Trophoblast cell (in vitro differentiated cells and primary cell): ENCODE measurements around the gene ADARB1.

Experiments
- DNase-seq, 2 donors: peaks; one replicate each; pipeline ENCODE4 v3.0.0-alpha.2; 2016
- H2AFZ ChIP-seq: 2 replicates; pipeline ENCODE4 v1.6.1; 2013; ENCODE audit warnings: low read length, moderate library complexity, mild to moderate bottlenecking; ENCODE audit not compliant: insufficient read depth, poor library complexity
- H2AK5ac ChIP-seq: 2 replicates; pipeline ENCODE4 v1.6.1; 2013; ENCODE audit warnings: mild to moderate bottlenecking, low read length
- H2BK120ac ChIP-seq: 2 replicates; pipeline ENCODE4 v1.6.1; 2013; ENCODE audit warnings: low read length, mild to moderate bottlenecking, moderate library complexity; ENCODE audit not compliant: insufficient read depth, poor library complexity
- H2BK12ac ChIP-seq: 2 replicates; pipeline ENCODE4 v1.6.1; 2013; ENCODE audit warnings: mild to moderate bottlenecking, low read length, moderate library complexity
- H2BK5ac ChIP-seq: 2 replicates; pipeline ENCODE4 v1.6.1; 2013; ENCODE audit warnings: low read length, low read depth, moderate library complexity, mild to moderate bottlenecking; ENCODE audit not compliant: poor library complexity
- H3K14ac ChIP-seq: 2 replicates; pipeline ENCODE4 v1.6.1; 2013; ENCODE audit warnings: mild to moderate bottlenecking, low read length
- H3K18ac ChIP-seq: 2 replicates; pipeline ENCODE4 v1.6.1; 2013; ENCODE audit warnings: mild to moderate bottlenecking, low read length
- H3K23ac ChIP-seq: 2 replicates; pipeline ENCODE4 v1.6.1; 2013; ENCODE audit warnings: low read length
- H3K27ac ChIP-seq: 2 replicates; pipeline ENCODE4 v1.5.1; 2013; ENCODE audit warnings: low read depth, mild to moderate bottlenecking, inconsistent platforms, low read length, moderate library complexity
- H3K27me3 ChIP-seq: 2 replicates; pipeline ENCODE4 v1.6.1; 2013; ENCODE audit warnings: inconsistent platforms, mild to moderate bottlenecking, low read length, moderate library complexity; ENCODE audit not compliant: insufficient read depth
- H3K36me3 ChIP-seq, 2 experiments: 1 replicate in 1 of 2; 2 replicates in 1 of 2; pipeline ENCODE4 v1.6.1; 2013; ENCODE audit warnings: low read length in 2 of 2, mild to moderate bottlenecking in 2 of 2, moderate library complexity in 1 of 2; ENCODE audit not compliant: insufficient read depth in 2 of 2, control insufficient read depth in 1 of 2
- H3K4ac ChIP-seq: 2 replicates; pipeline ENCODE4 v1.6.1; 2013; ENCODE audit warnings: low read depth, mild to moderate bottlenecking, low read length, moderate library complexity
- H3K4me1 ChIP-seq, 2 experiments: 1 replicate in 1 of 2; 2 replicates in 1 of 2; pipeline ENCODE4 v1.6.1; 2013; ENCODE audit warnings: low read length in 2 of 2, mild to moderate bottlenecking in 2 of 2, moderate library complexity in 1 of 2; ENCODE audit not compliant: insufficient read depth in 2 of 2, control insufficient read depth in 1 of 2
- H3K4me2 ChIP-seq: 2 replicates; pipeline ENCODE4 v1.6.1; 2013; ENCODE audit warnings: inconsistent platforms, mild to moderate bottlenecking, low read length, moderate library complexity
- H3K4me3 ChIP-seq: 2 replicates; pipeline ENCODE4 v1.5.1; 2013; ENCODE audit warnings: mild to moderate bottlenecking, low read depth, low read length, inconsistent platforms
- H3K79me1 ChIP-seq: one replicate; pipeline ENCODE4 v1.6.1; 2013; ENCODE audit warnings: low read length
- H3K79me2 ChIP-seq: 2 replicates; pipeline ENCODE4 v1.6.1; 2013; ENCODE audit warnings: low read length, mild to moderate bottlenecking; ENCODE audit not compliant: control insufficient read depth, insufficient read depth, poor library complexity
- H3K9ac ChIP-seq: 2 replicates; pipeline ENCODE4 v1.6.1; 2013; ENCODE audit warnings: mild to moderate bottlenecking, low read length
- H3K9me3 ChIP-seq: 2 replicates; pipeline ENCODE4 v1.6.1; 2013; ENCODE audit warnings: low read depth, mild to moderate bottlenecking, control low read depth, inconsistent platforms, low read length; ENCODE audit not compliant: insufficient read depth
- H4K12ac ChIP-seq: 2 replicates; pipeline ENCODE4 v1.6.1; 2013; ENCODE audit warnings: low read depth, mild to moderate bottlenecking, low read length, moderate library complexity
- H4K8ac ChIP-seq: 2 replicates; pipeline ENCODE4 v1.6.1; 2013; ENCODE audit warnings: low read depth, mild to moderate bottlenecking, low read length, moderate library complexity
- H4K91ac ChIP-seq: one replicate; pipeline ENCODE4 v1.6.1; 2013; ENCODE audit warnings: low read depth, mild to moderate bottlenecking, low read length, moderate library complexity
- WGBS: extraction: QIAGEN DNeasy Blood & Tissue Kit; methylation state at CpG from one replicate; pipeline ENCODE4 v1.1.7; 2013; ENCODE audit warnings: missing lambda C conversion rate; ENCODE audit not compliant: insufficient read length, insufficient coverage; ENCODE audit errors: extremely low coverage; 5-methylcytosine and 5-hydroxymethylcytosine counted together

The ADARB1 gene

DNA sequence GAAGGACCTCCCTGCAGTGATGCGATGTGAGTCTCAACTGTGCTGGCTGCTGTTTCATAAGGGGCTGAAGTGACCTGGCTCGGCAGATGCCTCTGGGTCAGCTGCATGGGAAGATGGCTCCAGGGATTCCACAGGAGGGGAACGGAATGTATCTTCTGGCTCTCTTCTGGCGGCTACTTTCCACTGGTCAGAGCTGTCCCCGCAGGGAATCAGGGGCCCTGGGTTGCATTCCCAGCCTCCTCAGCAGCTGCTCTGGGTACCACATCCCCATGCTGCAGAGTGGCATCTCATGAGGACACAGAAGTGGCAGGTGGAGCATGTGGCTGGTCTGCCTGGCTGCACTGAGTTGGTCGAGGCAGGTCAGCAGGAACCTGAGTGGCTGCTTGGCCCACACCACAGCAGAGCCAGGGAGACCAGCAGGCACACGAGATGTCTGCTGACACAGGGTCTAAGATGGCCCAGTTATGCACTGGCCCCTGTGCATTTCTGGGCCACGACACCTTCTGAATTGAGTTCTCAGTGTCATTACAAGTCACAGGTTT is 170.5 kb downstream of the ADARB1 start:
- no peak overlapping the region for H4K12ac ChIP-seq
- no peak overlapping the region for H3K23ac ChIP-seq
- H2AK5ac ChIP-seq, result no peak overlapping the region
- no peak overlapping the region for H3K14ac ChIP-seq
- H2BK120ac ChIP-seq, result no peak overlapping the region
- H3K79me1 ChIP-seq, result no peaks in the 10 kb centered on the region
- no peak overlapping the region for H3K9ac ChIP-seq
- no peaks in the 10 kb centered on the region for H3K4me1 ChIP-seq
- no peak overlapping the region for H4K8ac ChIP-seq
- H3K4ac ChIP-seq, result no peak overlapping the region
- no peak overlapping the region for H3K27ac ChIP-seq
- no peak overlapping the region for H3K4me3 ChIP-seq
- peaks cover 16% of the 10 kb centered on the region for H3K9me3 ChIP-seq
- no peak overlapping the region for H2BK12ac ChIP-seq
- no peak for DNase-seq
- no peak overlapping the region for H2BK5ac ChIP-seq
- H4K91ac ChIP-seq, result no peak overlapping the region
- peaks cover 3% of the 10 kb centered on the region for H3K27me3 ChIP-seq
- no peaks in the 10 kb centered on the region for H3K36me3 ChIP-seq
- no CpG with 5 or more reads among the region's 8 CpGs for WGBS
- H3K18ac ChIP-seq, result no peak overlapping the region
- no peak overlapping the region for H2AFZ ChIP-seq
- H3K79me2 ChIP-seq, result no peaks in the 10 kb centered on the region
- no peak overlapping the region for H3K4me2 ChIP-seq

DNA sequence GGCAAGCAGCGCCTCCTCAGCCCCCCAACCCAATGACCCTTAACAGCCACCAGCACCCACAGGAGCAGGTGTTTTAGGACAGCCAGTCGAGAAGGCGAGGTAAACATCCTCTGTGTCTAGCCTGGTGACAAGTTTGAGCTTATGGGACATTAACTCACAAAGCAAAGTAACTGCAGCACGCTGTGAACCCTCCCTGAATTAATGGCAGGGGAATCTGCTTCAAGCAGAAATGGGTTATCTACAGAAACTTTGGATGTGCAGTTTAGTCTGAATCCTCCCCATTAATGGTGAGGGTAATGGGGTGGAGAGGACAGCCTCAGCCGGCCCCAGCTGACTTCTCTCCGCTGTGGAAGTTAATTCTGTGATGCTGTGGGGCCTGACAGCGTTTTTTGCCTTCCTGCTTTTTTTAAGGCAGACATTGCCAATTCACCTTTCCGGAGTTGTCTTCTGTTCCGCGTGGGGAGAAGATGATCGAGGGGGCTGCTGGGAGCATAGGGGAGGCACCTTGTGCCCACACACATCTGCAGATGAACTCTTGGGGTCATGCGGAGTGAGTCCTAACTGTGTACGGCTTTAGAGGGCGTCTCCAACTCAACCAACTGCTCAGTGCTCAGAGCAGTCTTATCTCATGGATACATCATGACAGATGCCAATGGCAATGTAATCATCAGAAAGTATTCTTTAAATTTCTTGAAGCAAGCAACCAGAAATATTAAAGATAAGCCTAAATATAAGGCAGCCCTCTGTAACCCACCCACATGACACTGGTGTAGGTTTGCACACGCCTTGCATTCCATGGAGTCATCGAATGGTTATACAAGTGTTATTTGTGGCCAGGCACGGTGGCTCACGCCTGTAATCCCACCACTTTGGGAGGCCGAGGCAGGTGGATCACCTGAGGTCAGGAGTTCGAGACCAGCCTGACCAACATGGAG is 172.3 kb downstream of the ADARB1 start:
- H2BK12ac ChIP-seq, result no peak overlapping the region
- no peak overlapping the region for H3K4me2 ChIP-seq

GRCh38 chr21:45248301-45248892 is 174.0 kb downstream of the ADARB1 start:
- Histone ChIP-seq H3K4me2 (no peak overlapping the region), H4K12ac (no peak overlapping the region), H3K18ac (no peak overlapping the region), H2BK5ac (no peak overlapping the region), H3K4me1 (peaks cover 2% of the 10 kb centered on the region in 2 experiments), H2AK5ac (no peak overlapping the region), H3K27ac (no peak overlapping the region), H2BK12ac (no peak overlapping the region), H3K36me3 (no peaks in the 10 kb centered on the region), H2AFZ (no peak overlapping the region), H3K9me3 (peaks cover 18% of the 10 kb centered on the region), H3K27me3 (peaks cover 3% of the 10 kb centered on the region), H3K23ac (no peak overlapping the region), H3K4me3 (no peak overlapping the region), H3K14ac (no peak overlapping the region), H4K91ac (no peak overlapping the region), H2BK120ac (no peak overlapping the region), H3K79me2 (no peaks in the 10 kb centered on the region), H3K4ac (no peak overlapping the region), H3K9ac (no peak overlapping the region), H4K8ac (no peak overlapping the region), H3K79me1 (no peaks in the 10 kb centered on the region)
- no CpG with 5 or more reads among the region's 13 CpGs for WGBS
- no peak for DNase-seq

More for the DNA sequence above, 172.3 kb downstream of the ADARB1 start:
- DNase-seq, result peak; percentile 68 to 83
- Histone ChIP-seq H3K23ac (no peak overlapping the region), H2BK120ac (no peak overlapping the region), H3K4me1 (no peaks in the 10 kb centered on the region), H3K27me3 (peaks cover 3% of the 10 kb centered on the region), H3K4ac (no peak overlapping the region), H4K8ac (no peak overlapping the region), H3K18ac (no peak overlapping the region), H3K9me3 (peaks cover 18% of the 10 kb centered on the region), H3K79me1 (no peaks in the 10 kb centered on the region), H3K14ac (no peak overlapping the region), H4K91ac (no peak overlapping the region), H3K9ac (no peak overlapping the region), H4K12ac (no peak overlapping the region), H2BK5ac (no peak overlapping the region), H2AK5ac (no peak overlapping the region), H2AFZ (no peak overlapping the region), H3K79me2 (no peaks in the 10 kb centered on the region), H3K4me3 (no peak overlapping the region), H3K36me3 (no peaks in the 10 kb centered on the region), H3K27ac (no peak overlapping the region)
- no CpG with 5 or more reads among the region's 20 CpGs for WGBS

- H2AFZ ChIP-seq, result no peak overlapping the region
- no peak overlapping the region for H3K18ac ChIP-seq
- no peak overlapping the region for H2BK5ac ChIP-seq
- WGBS, result no CpG with 5 or more reads among the region's 14 CpGs
- H3K27ac ChIP-seq, result no peak overlapping the region
- no peak overlapping the region for H3K4ac ChIP-seq
- H4K8ac ChIP-seq, result no peak overlapping the region
- no peaks in the 10 kb centered on the region for H3K79me2 ChIP-seq
- peaks cover 18% of the 10 kb centered on the region for H3K9me3 ChIP-seq
- no peak overlapping the region for H3K4me3 ChIP-seq
- DNase-seq, result no peak
- H3K14ac ChIP-seq, result no peak overlapping the region
- H3K27me3 ChIP-seq, result peaks cover 3% of the 10 kb centered on the region
- no peak overlapping the region for H4K91ac ChIP-seq
- no peak overlapping the region for H3K9ac ChIP-seq
- H2AK5ac ChIP-seq, result no peak overlapping the region
- no peak overlapping the region for H3K4me2 ChIP-seq
- no peaks in the 10 kb centered on the region for H3K79me1 ChIP-seq
- H3K36me3 ChIP-seq, result no peaks in the 10 kb centered on the region
- H3K23ac ChIP-seq, result no peak overlapping the region
- no peak overlapping the region for H2BK120ac ChIP-seq
- H2BK12ac ChIP-seq, result no peak overlapping the region
- peaks cover 5 to 6% of the 10 kb centered on the region in 2 experiments for H3K4me1 ChIP-seq
- no peak overlapping the region for H4K12ac ChIP-seq
Measured at GRCh38 chr21:45248893-45249381, 174.6 kb downstream of the ADARB1 start.
